Mesodermal cell (in vitro differentiated cells): Measurements from ENCODE around the gene CTNS.

Experiments used
- H3K27ac ChIP-seq: 2 replicates; pipeline ENCODE4 v1.7.0; 2013; ENCODE audit warnings: mild to moderate bottlenecking, low read depth, low read length, moderate library complexity; ENCODE audit not compliant: severe bottlenecking
- H3K36me3 ChIP-seq: 2 replicates; pipeline ENCODE4 v1.7.1; 2013; ENCODE audit warnings: mild to moderate bottlenecking, low read length, moderate library complexity; ENCODE audit not compliant: control insufficient read depth, insufficient read depth
- H3K4me1 ChIP-seq: one replicate; pipeline ENCODE4 v1.7.1; 2013; ENCODE audit warnings: mild to moderate bottlenecking, low read length; ENCODE audit not compliant: insufficient read depth, control insufficient read depth, poor library complexity, severe bottlenecking
- H3K4me3 ChIP-seq: 2 replicates; pipeline ENCODE4 v1.7.0; 2013; ENCODE audit warnings: low read length, control low read depth, mild to moderate bottlenecking; ENCODE audit not compliant: insufficient read depth, poor library complexity, severe bottlenecking; ENCODE audit errors: extremely low read depth
- H3K9me3 ChIP-seq: 2 replicates; pipeline ENCODE4 v1.7.1; 2013; ENCODE audit warnings: mild to moderate bottlenecking, low read length, moderate library complexity; ENCODE audit not compliant: control insufficient read depth
- WGBS, 2 experiments: methylation state at CpG; one replicate each; pipeline ENCODE4 v1.1.5; 2013; ENCODE audit warnings: missing lambda C conversion rate in 2 of 2; ENCODE audit not compliant: insufficient coverage in 2 of 2; 5-methylcytosine and 5-hydroxymethylcytosine counted together

Gene CTNS

GRCh38 chr17:3660311-3660891, 23.8 kb downstream of the CTNS start:
- WGBS, 2 experiments = 94 to 97% methylated on average over 22 to 23 of the region's 23 CpGs
- Histone ChIP-seq H3K36me3 (peaks cover 33% of the 10 kb centered on the region), H3K9me3 (no peaks in the 10 kb centered on the region), H3K27ac (no peak overlapping the region), H3K4me1 (peaks cover 9% of the 10 kb centered on the region), H3K4me3 (no peak overlapping the region)

DNA sequence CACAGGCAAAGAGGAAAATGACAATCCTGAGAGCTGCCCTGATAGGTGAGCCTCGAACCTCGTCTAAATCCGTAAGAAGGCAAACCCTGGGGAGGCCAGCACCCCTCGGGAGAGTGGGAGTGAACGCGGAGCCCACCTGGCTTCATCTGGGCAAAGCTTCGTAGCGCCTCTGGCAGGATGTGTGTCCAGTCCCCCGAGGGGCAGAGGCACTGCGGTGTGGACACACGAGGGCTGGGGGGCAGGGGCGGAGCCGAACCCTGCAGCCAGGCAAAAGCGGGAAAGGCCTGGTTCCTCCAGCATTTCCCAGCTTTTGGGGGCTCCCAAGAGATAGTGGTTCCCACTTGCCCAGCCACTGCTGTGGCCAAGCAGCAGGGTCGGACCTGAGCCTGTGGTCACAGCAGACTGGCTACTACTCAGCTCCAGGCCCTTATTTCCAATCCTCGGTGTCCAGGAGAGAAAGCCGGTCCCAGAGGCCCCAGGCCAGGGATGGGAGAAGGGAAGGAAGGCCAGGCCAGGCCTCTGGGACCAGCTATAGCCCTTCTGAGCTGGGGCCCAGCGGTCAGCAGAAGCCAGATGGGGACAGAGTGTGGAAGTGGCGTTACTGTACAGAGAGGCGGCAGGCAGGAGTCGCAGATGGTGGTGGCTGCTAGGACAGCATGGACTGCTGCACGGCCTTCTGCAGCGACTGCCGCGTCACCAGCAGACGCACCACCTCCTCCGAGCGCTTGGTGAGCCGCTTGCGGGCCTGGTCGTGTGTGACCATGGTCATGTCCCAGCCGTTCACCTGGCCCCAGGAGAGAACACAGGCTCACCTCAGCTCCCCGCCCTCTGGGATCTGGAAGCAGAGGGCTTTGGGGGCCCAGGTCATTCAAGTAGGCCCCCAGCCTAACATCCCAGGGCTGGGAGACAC, 26.8 kb downstream of the CTNS start:
- WGBS, 2 experiments = 93% methylated on average over 32 of the region's 33 CpGs
- peaks cover 9% of the 10 kb centered on the region for H3K4me1 ChIP-seq
- no peaks in the 10 kb centered on the region for H3K9me3 ChIP-seq
- H3K36me3 ChIP-seq = peaks cover 48% of the 10 kb centered on the region
- H3K4me3 ChIP-seq = no peak overlapping the region
- no peak overlapping the region for H3K27ac ChIP-seq

DNA sequence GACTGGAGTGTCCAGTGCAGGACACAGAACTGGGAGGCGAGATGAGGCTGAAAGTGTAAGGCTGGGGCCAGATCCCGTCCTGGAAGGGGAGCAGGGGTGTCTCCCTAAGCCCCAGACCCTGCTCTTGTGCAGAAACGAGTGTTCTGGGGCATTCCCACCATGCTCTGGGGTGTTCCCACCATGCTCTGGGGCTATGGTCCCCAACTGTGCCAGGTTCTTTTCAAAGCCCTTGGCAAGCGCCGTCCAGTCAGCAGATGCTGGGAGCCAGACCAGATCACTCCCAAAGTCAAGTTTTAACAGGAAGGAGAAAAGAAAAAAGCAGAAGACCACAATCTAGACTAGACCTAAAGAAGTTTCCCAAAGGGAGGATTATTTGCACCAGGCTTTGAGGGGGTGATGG, 29.3 kb downstream of the CTNS start:
- Histone ChIP-seq H3K4me1 (peaks cover 5% of the 10 kb centered on the region), H3K36me3 (peaks cover 54% of the 10 kb centered on the region), H3K9me3 (no peaks in the 10 kb centered on the region), H3K4me3 (no peak overlapping the region), H3K27ac (no peak overlapping the region)
- WGBS, 2 experiments = 85 to 98% methylated on average over 2 to 3 of the region's 5 CpGs

DNA sequence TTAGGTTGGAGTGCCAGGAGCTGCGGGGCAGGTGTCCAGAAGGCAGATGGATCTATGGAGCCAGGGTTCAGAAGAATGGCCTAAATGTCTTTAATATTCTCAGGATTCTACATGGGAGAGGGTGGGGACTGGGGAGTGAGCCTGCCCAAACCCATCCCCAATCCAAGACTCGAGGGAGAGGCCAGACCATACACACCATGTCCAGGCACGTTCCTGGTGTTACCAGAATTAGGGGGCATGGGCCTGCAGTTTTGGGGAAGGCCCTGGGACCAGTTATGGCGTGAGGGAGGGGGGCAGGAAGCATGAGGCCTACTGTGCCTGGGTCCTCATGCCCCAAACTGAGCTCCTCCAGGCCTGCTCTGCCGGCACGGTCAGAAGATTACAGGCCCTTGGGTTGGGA, 30.0 kb downstream of the CTNS start:
- WGBS, 2 experiments = 91 to 94% methylated on average over 4 to 6 of the region's 6 CpGs
- no peaks in the 10 kb centered on the region for H3K9me3 ChIP-seq
- peaks cover 55% of the 10 kb centered on the region for H3K36me3 ChIP-seq
- peak overlapping the region; percentile 97 for H3K4me3 ChIP-seq
- peaks cover 5% of the 10 kb centered on the region for H3K4me1 ChIP-seq
- no peak overlapping the region for H3K27ac ChIP-seq

DNA sequence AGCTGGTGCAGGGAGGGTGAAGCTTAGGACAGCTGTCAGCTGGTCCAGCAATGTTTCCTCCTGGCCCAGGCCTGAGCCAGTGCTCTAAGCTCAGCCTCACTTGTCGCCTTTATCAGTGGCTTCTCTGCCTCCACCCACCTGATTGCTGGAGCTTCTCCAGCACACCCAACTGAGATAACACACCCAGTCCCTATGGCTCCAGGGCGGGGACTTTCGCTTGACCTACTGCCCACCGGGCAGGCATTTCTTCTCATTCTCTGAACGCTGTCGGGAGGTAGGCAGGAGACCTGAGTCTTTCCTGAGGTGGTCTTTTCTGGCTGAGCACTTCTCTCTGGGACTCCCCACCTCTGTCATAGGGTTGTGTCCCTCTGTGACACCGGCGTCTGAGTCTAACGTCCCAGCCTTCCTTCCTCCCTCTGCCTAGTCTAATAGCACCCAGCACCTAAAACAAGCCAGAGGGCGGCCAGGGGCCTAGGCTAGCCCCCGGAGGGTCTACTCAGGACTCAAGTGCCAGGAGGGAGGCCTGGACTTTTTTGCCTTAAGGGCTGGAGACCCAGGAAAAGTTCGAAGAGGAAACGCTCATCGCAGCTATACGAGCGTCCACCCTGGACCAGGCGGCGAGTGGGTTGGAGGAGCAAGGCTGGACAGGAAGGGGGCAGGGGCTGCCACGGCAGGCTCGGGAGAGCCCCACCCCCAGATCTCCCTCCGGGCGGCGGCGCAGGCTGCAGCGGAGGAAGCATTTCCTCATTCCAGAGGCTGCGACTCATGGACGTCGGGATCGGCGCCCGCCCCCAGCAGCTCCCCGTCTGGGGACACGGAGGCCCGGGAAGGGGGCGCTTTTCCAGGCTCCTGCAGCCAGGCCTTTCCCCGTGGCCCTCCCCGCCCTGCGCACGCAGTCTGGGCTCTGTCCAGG, 31.1 kb downstream of the CTNS start:
- peaks cover 50% of the 10 kb centered on the region for H3K36me3 ChIP-seq
- peak overlapping the region; percentile 97 for H3K4me3 ChIP-seq
- 7 to 9% methylated on average over 28 to 30 of the region's 39 CpGs for WGBS, 2 experiments
- H3K4me1 ChIP-seq = peaks cover 5% of the 10 kb centered on the region
- peak overlapping the region; percentile 100 for H3K27ac ChIP-seq
- H3K9me3 ChIP-seq = no peaks in the 10 kb centered on the region

- peaks cover 5% of the 10 kb centered on the region for H3K4me1 ChIP-seq
- peak within 1 kb of the TSS; percentile 97 for H3K4me3 ChIP-seq
- WGBS, 2 experiments = 0% methylated on average over 72 to 84 of the region's 89 CpGs
- no peaks in the 10 kb centered on the region for H3K9me3 ChIP-seq
- H3K27ac ChIP-seq = peak within 1 kb of the TSS; percentile 100
- peaks cover 41% of the 10 kb centered on the region for H3K36me3 ChIP-seq
Measured at GRCh38 chr17:3668279-3669084, 31.9 kb downstream of the CTNS start, which contains the start of the genes EMC6 and TAX1BP3. Gene EMC6, plus strand, starts transcription at chr17:3668812. Its CDS starts 335 bp downstream, at chr17:3669147. Gene TAX1BP3, minus strand, starts transcription at chr17:3668578. Its CDS starts 52 bp downstream, at chr17:3668526.

DNA sequence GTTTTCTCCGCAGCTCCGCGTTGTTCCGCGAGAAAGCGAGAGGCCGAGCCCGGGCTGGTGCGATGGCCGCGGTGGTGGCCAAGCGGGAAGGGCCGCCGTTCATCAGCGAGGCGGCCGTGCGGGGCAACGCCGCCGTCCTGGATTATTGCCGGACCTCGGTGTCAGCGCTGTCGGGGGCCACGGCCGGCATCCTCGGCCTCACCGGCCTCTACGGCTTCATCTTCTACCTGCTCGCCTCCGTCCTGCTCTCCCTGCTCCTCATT, 32.5 kb downstream of the CTNS start:
- WGBS, 2 experiments = 0% methylated on average over 30 to 31 of the region's 32 CpGs
- H3K9me3 ChIP-seq = no peaks in the 10 kb centered on the region
- peak overlapping the region; percentile 97 for H3K4me3 ChIP-seq
- peaks cover 36% of the 10 kb centered on the region for H3K36me3 ChIP-seq
- H3K4me1 ChIP-seq = peaks cover 5% of the 10 kb centered on the region
- H3K27ac ChIP-seq = peak overlapping the region; percentile 100

DNA sequence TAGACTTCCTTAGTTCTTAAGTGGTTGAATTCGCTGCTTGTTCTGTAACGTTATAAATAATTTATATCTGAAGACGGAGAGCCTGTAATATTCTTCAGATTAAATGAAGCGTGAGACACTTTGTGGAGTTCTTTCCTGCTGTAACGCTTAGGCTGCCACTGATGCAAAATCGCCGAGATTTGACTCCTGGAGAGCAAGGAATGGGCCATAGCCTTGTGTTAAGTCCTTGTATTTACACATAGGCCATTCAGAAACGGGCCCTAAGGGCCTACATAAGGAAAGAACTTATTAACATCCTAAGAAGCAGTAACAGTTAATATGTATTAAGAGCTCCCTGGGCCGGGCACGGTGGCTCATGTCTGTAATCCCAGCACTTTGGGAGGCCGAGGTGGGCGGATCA, 33.0 kb downstream of the CTNS start:
- WGBS, 2 experiments = 47 to 56% methylated on average over 9 to 11 of the region's 12 CpGs
- peaks cover 3% of the 10 kb centered on the region for H3K4me1 ChIP-seq
- peak overlapping the region; percentile 97 for H3K4me3 ChIP-seq
- H3K36me3 ChIP-seq = peaks cover 30% of the 10 kb centered on the region
- H3K9me3 ChIP-seq = no peaks in the 10 kb centered on the region
- H3K27ac ChIP-seq = no peak overlapping the region

- Histone ChIP-seq H3K27ac (no peak overlapping the region), H3K4me1 (peaks cover 3% of the 10 kb centered on the region), H3K9me3 (no peaks in the 10 kb centered on the region), H3K4me3 (no peak overlapping the region), H3K36me3 (peaks cover 10% of the 10 kb centered on the region)
- 93 to 100% methylated on average over 2 to 3 of the region's 4 CpGs for WGBS, 2 experiments
Measured at GRCh38 chr17:3672571-3672970, 36.0 kb downstream of the CTNS start.

- Histone ChIP-seq H3K4me3 (no peak overlapping the region), H3K9me3 (no peaks in the 10 kb centered on the region), H3K27ac (no peak overlapping the region), H3K36me3 (peaks cover under 1% of the 10 kb centered on the region), H3K4me1 (no peaks in the 10 kb centered on the region)
- 86 to 89% methylated on average over 10 to 11 of the region's 11 CpGs for WGBS, 2 experiments
Measured at GRCh38 chr17:3675886-3676285, 39.3 kb downstream of the CTNS start.
